PC-3 (cell line): ENCODE measurements around the gene CCDC102A. TPM values are rescaled to one million over a fixed set of nuclear protein-coding genes. Genes with fewer than 3 reads are reported as not detected.

Source experiments
- ATAC-seq: fragments of 200-7000 bp; cut with Tn5 transposase; 2 replicates; pipeline ENCODE4 v1.9.1; 2020; ENCODE audit warnings: mild to moderate bottlenecking, moderate library complexity
- BruUV-seq: library from RNA; stranded (reverse); fragments of 400-500 nt; replicated peaks from 2 replicates; lab custom pipeline; 2021; lab: Mats Ljungman, UMichigan
- CTCF ChIA-PET: fragments of 300-600 bp; sonication (Branson Sonifier 250); formaldehyde crosslinking; loops from one replicate; lab custom pipeline; 2022; ENCODE audit warnings: antibody characterized with exemption; lab: Charles Lee
- POLR2A ChIA-PET: fragments of 300-600 bp; sonication (Branson Sonifier 250); formaldehyde crosslinking; loops from one replicate; lab custom pipeline; 2022; ENCODE audit warnings: antibody characterized with exemption; ENCODE audit not compliant: unreplicated experiment; lab: Charles Lee
- DNase-seq: peaks from one replicate; pipeline ENCODE4 v3.0.0-alpha.2; 2015
- H2AFZ ChIP-seq: fragments of 300-600 bp; sonication (generic); 2 replicates; pipeline ENCODE4 v1.6.0; 2016; ENCODE audit warnings: antibody characterized with exemption, low read length
- H3F3A ChIP-seq: fragments of 300-600 bp; sonication (generic); one replicate; pipeline ENCODE4 v1.6.0; 2017; ENCODE audit warnings: antibody characterized with exemption, low read length, control low read depth, mild to moderate bottlenecking; ENCODE audit not compliant: unreplicated experiment
- H3K27ac ChIP-seq: fragments of 300-600 bp; sonication (generic); 2 replicates; pipeline ENCODE4 v1.5.1; 2016; ENCODE audit warnings: mild to moderate bottlenecking, low read length
- H3K27me3 ChIP-seq: fragments of 300-600 bp; sonication (generic); 2 replicates; pipeline ENCODE4 v1.6.1; 2016; ENCODE audit warnings: low read length, mixed read lengths
- H3K36me3 ChIP-seq: fragments of 300-600 bp; sonication (generic); 2 replicates; pipeline ENCODE4 v1.6.1; 2016; ENCODE audit warnings: low read depth, mixed run types, low read length, mixed read lengths
- H3K4me1 ChIP-seq: fragments of 300-600 bp; sonication (generic); 2 replicates; pipeline ENCODE4 v1.5.1; 2016; ENCODE audit warnings: low read length; ENCODE audit not compliant: insufficient read depth
- H3K4me2 ChIP-seq: fragments of 300-600 bp; sonication (generic); 2 replicates; pipeline ENCODE4 v1.6.0; 2016; ENCODE audit warnings: low read length
- H3K4me3 ChIP-seq: fragments of 300-600 bp; sonication (generic); 2 replicates; pipeline ENCODE4 v1.5.1; 2016; ENCODE audit warnings: mild to moderate bottlenecking, low read length, mixed read lengths
- H3K79me2 ChIP-seq: fragments of 300-600 bp; sonication (generic); 2 replicates; pipeline ENCODE4 v1.6.1; 2017; ENCODE audit warnings: low read length, mixed read lengths
- H3K9ac ChIP-seq: fragments of 300-600 bp; sonication (generic); 2 replicates; pipeline ENCODE4 v1.6.0; 2016; ENCODE audit warnings: mild to moderate bottlenecking, low read length
- H3K9me2 ChIP-seq: fragments of 300-600 bp; sonication (generic); replicated peaks from 2 replicates; pipeline ENCODE4 v1.6.1; 2016; ENCODE audit warnings: mixed run types, low read length, mixed read lengths
- H3K9me3 ChIP-seq: fragments of 300-600 bp; sonication (generic); 2 replicates; pipeline ENCODE4 v1.6.1; 2016; ENCODE audit warnings: low read length, mixed read lengths
- H4K20me1 ChIP-seq: fragments of 300-600 bp; sonication (generic); 2 replicates; pipeline ENCODE4 v1.6.1; 2016; ENCODE audit warnings: low read length, mixed read lengths
- CTCF ChIP-seq: fragments of 300-600 bp; sonication (generic); conservative IDR thresholded peaks from 2 replicates; pipeline ENCODE4 v1.5.1; 2017; ENCODE audit warnings: antibody characterized with exemption, low read depth, mild to moderate bottlenecking, low read length
- EZH2 ChIP-seq: fragments of 300-600 bp; sonication (generic); IDR thresholded peaks from one replicate; pipeline ENCODE4 v1.6.1; 2017; ENCODE audit warnings: antibody characterized with exemption, mild to moderate bottlenecking, low read length; ENCODE audit not compliant: unreplicated experiment
- EZH2phosphoT487 ChIP-seq: fragments of 300-600 bp; sonication (generic); IDR thresholded peaks from 2 replicates; pipeline ENCODE4 v1.6.1; 2018; ENCODE audit warnings: mild to moderate bottlenecking, antibody characterized with exemption, low read length, borderline replicate concordance
- intact Hi-C: fragments of 100-400 bp; cut with micrococcal nuclease; formaldehyde crosslinking; loops from 2 replicates; pipeline ENCODE4 v1.9.0; 2023
- total RNA-seq: library from RNA; depleted of rRNA; stranded (reverse); fragments of >200 nt; gene quantifications from 2 replicates; pipeline ENCODE4 v1.2.3, GENCODE V29; 2014

CCDC102A gene
- total RNA-seq, 1 experiment from 2014 or later: 12.7 TPM

- TF ChIP-seq CTCF (no peak), EZH2 (no peak), EZH2phosphoT487 (no peak)
- Histone ChIP-seq H3K27ac (no peak overlapping the region), H3K4me3 (no peak overlapping the region), H3K27me3 (no peaks in the 10 kb centered on the region), H3K4me2 (no peak overlapping the region), H2AFZ (no peak overlapping the region), H3F3A (no peaks in the 10 kb centered on the region), H3K36me3 (peaks cover 30% of the 10 kb centered on the region; the same call in 1 of the 2 replicates), H4K20me1 (no peaks in the 10 kb centered on the region), H3K9me2 (no peaks in the 10 kb centered on the region), H3K4me1 (no peaks in the 10 kb centered on the region), H3K79me2 (no peaks in the 10 kb centered on the region), H3K9ac (no peak overlapping the region), H3K9me3 (no peaks in the 10 kb centered on the region)
- DNase-seq (no peak), ATAC-seq (no peak)
- CTCF ChIA-PET: no interaction called here
- POLR2A ChIA-PET: interaction anchor here (0.7 kb wide), 1 partner anchor 40 kb away, joined by 4 read pairs; no protein-coding TSS in a partner anchor
- BruUV-seq: no TSS peak
- intact Hi-C loops: no loop called here
These were observed 64.3 kb downstream of the CCDC102A start for GRCh38 chr16:57471852-57472664.

- no peaks in the 10 kb centered on the region for H3K79me2 ChIP-seq
- ATAC-seq (no peak), DNase-seq (no peak)
- no peak overlapping the region for H3K4me3 ChIP-seq
- H3K9ac ChIP-seq: no peak overlapping the region
- POLR2A ChIA-PET: no interaction called here
- no peak for TF ChIP-seq EZH2
- no peaks in the 10 kb centered on the region for H3K4me1 ChIP-seq
- no peak overlapping the region for H3K27ac ChIP-seq
- H3F3A ChIP-seq: no peaks in the 10 kb centered on the region
- H3K27me3 ChIP-seq: no peaks in the 10 kb centered on the region
- CTCF ChIA-PET: no interaction called here
- BruUV-seq: no TSS peak
- intact Hi-C loops: no loop called here
- H3K9me2 ChIP-seq: no peaks in the 10 kb centered on the region
- H3K9me3 ChIP-seq: no peaks in the 10 kb centered on the region
- H4K20me1 ChIP-seq: no peaks in the 10 kb centered on the region
- H3K36me3 ChIP-seq: peaks cover 34% of the 10 kb centered on the region; the same call in 1 of the 2 replicates
- H3K4me2 ChIP-seq: no peak overlapping the region
- H2AFZ ChIP-seq: no peak overlapping the region
These were observed 65.2 kb downstream of the CCDC102A start for GRCh38 chr16:57471209-57471608.

GRCh38 chr16:57470711-57471110 lies 65.7 kb downstream of the CCDC102A start:
- Histone ChIP-seq H3K9ac (no peak overlapping the region), H3K36me3 (peaks cover 39% of the 10 kb centered on the region; the same call in 1 of the 2 replicates), H3K27ac (no peak overlapping the region), H4K20me1 (no peaks in the 10 kb centered on the region), H3K79me2 (no peaks in the 10 kb centered on the region), H3K4me2 (no peak overlapping the region), H3K9me2 (no peaks in the 10 kb centered on the region), H2AFZ (no peak overlapping the region), H3K9me3 (no peaks in the 10 kb centered on the region), H3K27me3 (no peaks in the 10 kb centered on the region), H3K4me3 (no peak overlapping the region), H3F3A (no peaks in the 10 kb centered on the region), H3K4me1 (no peaks in the 10 kb centered on the region)
- no TSS peak for BruUV-seq
- DNase-seq: no peak
- intact Hi-C loops: no loop called here
- TF ChIP-seq EZH2 (no peak), EZH2phosphoT487 (no peak)
- POLR2A ChIA-PET: no interaction called here
- ATAC-seq: no peak
- CTCF ChIA-PET: no interaction called here
